PFSK-1 (cell line): ENCODE measurements around the gene RGL4.

ENCODE experiments used
- FOXP2 ChIP-seq: optimal IDR thresholded peaks from 2 replicates; pipeline ENCODE3; 2011; ENCODE audit warnings: borderline replicate concordance, control low read depth, inconsistent platforms; ENCODE audit not compliant: insufficient read depth; ENCODE audit errors: extremely low read length, extremely low read depth
- POLR2AphosphoS5 ChIP-seq: IDR thresholded peaks from 2 replicates; pipeline ENCODE4 v1.6.1; 2012; ENCODE audit warnings: low read depth, mild to moderate bottlenecking, control low read depth, low read length, moderate library complexity
- SIN3A ChIP-seq: IDR thresholded peaks from 2 replicates; pipeline ENCODE4 v1.6.1; 2012; ENCODE audit warnings: mild to moderate bottlenecking, low read length, moderate library complexity, borderline replicate concordance; ENCODE audit not compliant: insufficient read depth
- TAF1 ChIP-seq: IDR thresholded peaks from 2 replicates; pipeline ENCODE4 v1.6.1; 2012; ENCODE audit warnings: low read length, control low read depth, borderline replicate concordance; ENCODE audit not compliant: insufficient read depth
- TF ChIP-seq, protein P1 (sequence below), 2 experiments: IDR thresholded peaks; 2 replicates each; pipeline versions ENCODE4 v1.6.1 to v1.8.0; 2011 to 2012; ENCODE audit warnings: low read depth in 2 of 2, low read length in 2 of 2, control low read depth in 1 of 2, inconsistent platforms in 1 of 2, mild to moderate bottlenecking in 1 of 2, moderate library complexity in 1 of 2; ENCODE audit not compliant: insufficient read depth in 1 of 2

RGL4 gene

DNA sequence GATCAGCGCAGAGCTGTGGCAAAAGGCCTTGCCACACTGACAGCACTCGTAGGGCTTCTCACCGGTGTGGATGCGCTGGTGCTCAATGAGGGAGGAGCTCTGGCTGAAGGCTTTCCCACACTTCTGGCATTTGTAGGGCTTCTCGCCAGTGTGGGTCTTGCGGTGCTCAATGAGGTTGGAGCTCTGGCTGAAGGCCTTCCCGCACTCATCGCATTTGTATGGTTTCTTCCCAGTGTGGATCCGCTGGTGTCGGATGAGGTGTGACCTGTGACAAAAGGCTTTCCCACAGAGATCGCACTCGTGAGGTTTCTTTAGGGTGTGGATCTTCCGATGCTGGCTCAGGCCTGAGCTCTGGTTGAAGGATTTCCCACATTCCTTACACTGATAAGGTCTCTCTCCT is 53.2 kb downstream of the RGL4 start:
- TF ChIP-seq, protein P1, sequence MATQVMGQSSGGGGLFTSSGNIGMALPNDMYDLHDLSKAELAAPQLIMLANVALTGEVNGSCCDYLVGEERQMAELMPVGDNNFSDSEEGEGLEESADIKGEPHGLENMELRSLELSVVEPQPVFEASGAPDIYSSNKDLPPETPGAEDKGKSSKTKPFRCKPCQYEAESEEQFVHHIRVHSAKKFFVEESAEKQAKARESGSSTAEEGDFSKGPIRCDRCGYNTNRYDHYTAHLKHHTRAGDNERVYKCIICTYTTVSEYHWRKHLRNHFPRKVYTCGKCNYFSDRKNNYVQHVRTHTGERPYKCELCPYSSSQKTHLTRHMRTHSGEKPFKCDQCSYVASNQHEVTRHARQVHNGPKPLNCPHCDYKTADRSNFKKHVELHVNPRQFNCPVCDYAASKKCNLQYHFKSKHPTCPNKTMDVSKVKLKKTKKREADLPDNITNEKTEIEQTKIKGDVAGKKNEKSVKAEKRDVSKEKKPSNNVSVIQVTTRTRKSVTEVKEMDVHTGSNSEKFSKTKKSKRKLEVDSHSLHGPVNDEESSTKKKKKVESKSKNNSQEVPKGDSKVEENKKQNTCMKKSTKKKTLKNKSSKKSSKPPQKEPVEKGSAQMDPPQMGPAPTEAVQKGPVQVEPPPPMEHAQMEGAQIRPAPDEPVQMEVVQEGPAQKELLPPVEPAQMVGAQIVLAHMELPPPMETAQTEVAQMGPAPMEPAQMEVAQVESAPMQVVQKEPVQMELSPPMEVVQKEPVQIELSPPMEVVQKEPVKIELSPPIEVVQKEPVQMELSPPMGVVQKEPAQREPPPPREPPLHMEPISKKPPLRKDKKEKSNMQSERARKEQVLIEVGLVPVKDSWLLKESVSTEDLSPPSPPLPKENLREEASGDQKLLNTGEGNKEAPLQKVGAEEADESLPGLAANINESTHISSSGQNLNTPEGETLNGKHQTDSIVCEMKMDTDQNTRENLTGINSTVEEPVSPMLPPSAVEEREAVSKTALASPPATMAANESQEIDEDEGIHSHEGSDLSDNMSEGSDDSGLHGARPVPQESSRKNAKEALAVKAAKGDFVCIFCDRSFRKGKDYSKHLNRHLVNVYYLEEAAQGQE (IDR thresholded peaks at IDR 0.05; ENCODE audit: insufficient read depth in 1 of 2, low read depth in 2 of 2, low read length in 2 of 2) = no peak
- TF ChIP-seq SIN3A (no peak), TAF1 (no peak)

DNA sequence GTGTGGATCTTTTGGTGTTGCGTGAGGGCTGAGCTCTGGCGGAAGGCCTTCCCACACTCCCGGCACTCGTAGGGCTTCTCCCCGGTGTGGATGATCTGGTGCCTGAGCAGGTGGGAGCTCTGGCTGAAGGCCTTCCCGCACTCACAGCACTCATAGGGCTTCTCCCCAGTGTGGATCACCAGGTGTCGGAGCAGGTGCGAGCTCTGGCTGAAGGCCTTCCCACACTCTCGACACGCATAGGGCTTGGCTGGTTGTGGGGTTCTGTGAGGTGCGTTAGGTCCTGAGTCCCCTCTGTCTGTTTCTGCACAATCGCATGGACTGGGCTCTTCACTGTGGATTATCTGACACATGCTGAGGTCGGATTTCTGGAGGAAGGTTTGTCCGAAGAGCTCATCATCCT is 53.7 kb downstream of the RGL4 start:
- TF ChIP-seq, protein P1 (IDR thresholded peaks at IDR 0.05; ENCODE audit: insufficient read depth in 1 of 2, low read depth in 2 of 2, low read length in 2 of 2) = no peak
- TF ChIP-seq POLR2AphosphoS5 (no peak), FOXP2 (no peak)

DNA sequence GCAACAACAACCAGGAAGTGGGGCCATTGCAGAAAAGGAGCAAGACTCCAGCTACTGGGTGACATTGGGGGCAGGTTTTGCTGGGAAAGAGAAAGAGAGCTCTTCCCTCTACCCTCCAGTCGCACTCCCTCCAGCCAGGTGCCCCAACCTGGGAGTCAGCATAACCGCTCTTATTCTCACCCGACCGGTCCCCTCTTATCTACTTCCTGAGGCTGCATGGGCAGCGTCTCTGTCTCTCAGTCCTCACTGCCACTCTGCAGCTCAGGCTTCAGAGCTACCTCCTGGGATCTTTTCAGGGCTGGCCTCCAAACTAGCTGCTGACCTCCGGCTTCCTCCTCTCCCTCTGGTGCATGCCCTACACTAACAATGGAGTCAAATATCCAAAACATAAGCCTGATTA is 55.0 kb downstream of the RGL4 start:
- TF ChIP-seq, protein P1 (IDR thresholded peaks at IDR 0.05; ENCODE audit: insufficient read depth in 1 of 2, low read depth in 2 of 2, low read length in 2 of 2) = no peak
- TF ChIP-seq FOXP2 (no peak), TAF1 (no peak), SIN3A (no peak), POLR2AphosphoS5 (no peak)
